Dermis microvascular lymphatic vessel endothelial cell (primary cell): ENCODE measurements around the gene SFRP2. TPM values are rescaled to one million over a fixed set of nuclear protein-coding genes. Genes with fewer than 3 reads are reported as not detected.

Source experiments
- DNase-seq, 2 donors: peaks; one replicate each; pipeline versions ENCODE4 v3.0.0 to v3.0.0-alpha.2; 2010; ENCODE audit warnings: low read depth in 2 of 2
- total RNA-seq: library from RNA; depleted of rRNA; stranded (reverse); fragments of >200 nt; gene quantifications from 2 replicates; pipeline ENCODE4 v1.2.1, GENCODE V29; 2014

The SFRP2 gene
- total RNA-seq, result under 0.01 TPM in 1 of 2 replicates, not detected in the other

- no peak for DNase-seq
These were observed at the start of gene SFRP2 for GRCh38 chr4:153788413-153789276. Gene SFRP2 (minus strand): TSS chr4:153789083. CDS start chr4:153788835, 248 bp downstream.

- DNase-seq, result no peak
These were observed 49.7 kb upstream of the SFRP2 start for GRCh38 chr4:153838564-153838963.

- no peak for DNase-seq
These were observed 46.0 kb upstream of the SFRP2 start for GRCh38 chr4:153834901-153835300.

- no peak for DNase-seq
These were observed 43.9 kb upstream of the SFRP2 start for GRCh38 chr4:153832720-153833287.

- no peak for DNase-seq
These were observed 43.2 kb upstream of the SFRP2 start for GRCh38 chr4:153832054-153832453.

- no peak for DNase-seq
These were observed 42.4 kb upstream of the SFRP2 start for GRCh38 chr4:153831245-153831644.

- no peak for DNase-seq
These were observed 36.8 kb upstream of the SFRP2 start for GRCh38 chr4:153825691-153826090.

GRCh38 chr4:153825126-153825525 is 36.2 kb upstream of the SFRP2 start:
- DNase-seq, result no peak

GRCh38 chr4:153824501-153824900 is 35.6 kb upstream of the SFRP2 start:
- no peak for DNase-seq

- no peak for DNase-seq
These were observed 34.6 kb upstream of the SFRP2 start for GRCh38 chr4:153823483-153823882.

GRCh38 chr4:153822316-153822715 is 33.4 kb upstream of the SFRP2 start:
- no peak for DNase-seq

GRCh38 chr4:153817466-153817865 is 28.6 kb upstream of the SFRP2 start:
- DNase-seq, result no peak

GRCh38 chr4:153816542-153816941 is 27.7 kb upstream of the SFRP2 start:
- no peak for DNase-seq

GRCh38 chr4:153814789-153815188 is 25.9 kb upstream of the SFRP2 start:
- no peak for DNase-seq

GRCh38 chr4:153809916-153810810 is 21.3 kb upstream of the SFRP2 start:
- DNase-seq, result no peak

- no peak for DNase-seq
These were observed 20.4 kb upstream of the SFRP2 start for GRCh38 chr4:153809307-153809706.

GRCh38 chr4:153808175-153808574 is 19.3 kb upstream of the SFRP2 start:
- no peak for DNase-seq

GRCh38 chr4:153806073-153806472 is 17.2 kb upstream of the SFRP2 start:
- DNase-seq, result no peak

GRCh38 chr4:153804722-153805121 is 15.8 kb upstream of the SFRP2 start:
- no peak for DNase-seq

- no peak for DNase-seq
These were observed 10.8 kb upstream of the SFRP2 start for GRCh38 chr4:153799694-153800074.

- no peak for DNase-seq
These were observed 10.2 kb upstream of the SFRP2 start for GRCh38 chr4:153798901-153799693.
